Stimulated activated CD4-positive, alpha-beta T cell treated with anti-CD3 and anti-CD28 coated beads, Interleukin-1b, Interleukin-23, amount 100 ng/mL, for 1 hour (primary cell): ENCODE data around the gene HES2.
"Not testable (repeated sequence)": the region's sequence is repeated elsewhere in the genome, so short reads cannot be mapped to it uniquely, and the experiment has no call there.

Experiments used
- DNase-seq, 2 donors: peaks; one replicate each; pipeline ENCODE4 v3.0.0-alpha.2; 2020; ENCODE audit warnings: low read depth in 2 of 2

HES2 gene

GRCh38 chr1:6391951-6392808 is 27.5 kb downstream of the HES2 start:
- no peak for DNase-seq

DNA sequence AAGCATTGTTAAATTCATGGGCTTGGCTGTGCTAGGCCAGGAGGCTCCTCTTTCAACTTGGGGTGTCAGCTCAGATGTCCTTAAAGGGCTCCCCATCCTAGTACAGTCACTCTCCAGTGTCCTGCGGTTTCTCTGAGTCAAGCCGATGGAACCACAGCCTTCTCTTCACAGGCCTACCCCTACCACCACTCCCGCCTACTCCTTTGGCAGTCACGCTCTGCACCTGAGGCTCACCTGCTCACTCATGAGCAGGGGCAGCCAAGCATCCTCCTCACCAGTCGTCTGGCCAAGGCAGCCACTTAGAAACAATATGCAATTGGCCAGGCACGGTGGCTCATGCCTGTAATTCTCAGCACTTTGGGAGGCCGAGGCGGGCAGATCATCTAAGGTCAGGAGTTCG is 29.7 kb downstream of the HES2 start:
- no peak for DNase-seq

GRCh38 chr1:6386371-6386949 is 33.3 kb downstream of the HES2 start:
- no peak for DNase-seq

DNA sequence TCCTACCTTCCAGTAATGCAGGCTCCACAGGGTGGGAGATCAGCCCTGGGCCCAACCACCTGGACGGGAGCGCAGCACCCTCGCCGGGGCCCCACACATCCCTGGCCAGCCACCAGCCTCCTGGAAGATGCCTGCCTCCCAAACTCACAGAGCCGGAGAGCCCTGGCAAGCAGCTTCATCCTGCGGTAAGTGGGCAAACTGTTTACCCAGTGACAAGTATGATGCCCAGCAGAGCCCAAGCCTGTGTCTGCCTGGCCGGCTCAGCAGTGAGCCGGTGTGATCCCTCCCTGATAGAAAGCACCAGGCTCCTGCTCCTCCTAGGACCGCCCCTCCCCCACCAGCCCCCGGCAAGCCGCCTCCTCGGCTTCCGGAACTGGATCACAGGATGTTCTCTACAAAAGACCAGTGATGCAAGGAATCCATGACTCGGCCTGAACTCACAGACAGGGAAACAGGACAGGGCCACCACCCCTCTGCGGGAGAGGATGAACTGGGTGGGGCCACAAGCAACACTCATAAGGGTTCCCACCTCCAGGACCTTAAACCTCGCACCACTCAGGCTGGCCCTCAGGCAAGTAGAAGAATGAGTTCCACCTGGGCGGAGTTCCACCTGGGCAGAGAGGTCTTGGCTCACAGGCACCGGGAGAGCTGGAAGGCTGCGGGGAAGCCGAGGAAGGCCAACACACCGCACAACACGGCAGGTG is 34.1 kb downstream of the HES2 start:
- no peak for DNase-seq

DNA sequence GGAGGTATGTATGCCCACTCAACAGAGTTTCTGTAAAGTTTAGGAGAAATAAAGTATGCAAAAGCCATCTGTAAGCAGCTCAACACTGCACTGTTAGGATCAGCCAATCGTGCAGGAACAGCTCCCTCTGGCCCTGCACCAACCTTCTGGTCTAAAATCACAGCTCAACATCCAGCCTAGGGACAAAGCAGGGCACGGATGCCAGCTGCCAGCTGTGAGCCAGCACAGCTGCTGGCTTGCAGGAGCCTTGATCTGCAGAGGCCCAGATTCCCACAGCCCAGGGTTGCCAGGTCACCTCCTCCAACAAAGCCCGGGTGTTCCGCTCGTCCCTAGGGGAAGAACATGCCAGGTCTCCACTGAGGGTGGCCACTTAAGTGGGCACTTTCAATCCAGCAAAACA is 34.8 kb downstream of the HES2 start:
- DNase-seq: no peak

DNA sequence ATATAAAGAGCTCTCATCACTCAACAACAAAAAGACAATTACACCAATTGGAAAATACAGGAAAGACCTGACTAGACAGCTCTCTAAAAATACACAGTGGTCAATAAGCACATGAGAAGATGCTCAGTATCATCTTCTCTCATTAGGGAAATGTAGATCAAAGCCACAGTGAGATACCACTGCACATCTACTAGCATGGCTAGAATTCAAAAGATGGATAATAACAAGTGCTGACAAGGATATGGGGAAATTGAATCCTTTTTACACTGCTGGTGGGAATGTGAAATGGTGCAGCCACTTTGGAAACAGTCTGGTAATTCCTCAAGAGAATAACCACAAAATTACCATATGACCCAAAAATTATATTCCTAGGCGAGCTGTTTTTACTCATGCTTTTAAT is 35.6 kb downstream of the HES2 start:
- no peak for DNase-seq

- no peak for DNase-seq
Observed at GRCh38 chr1:6380037-6380436, 39.7 kb downstream of the HES2 start.

GRCh38 chr1:6378096-6378746 is 41.5 kb downstream of the HES2 start:
- no peak for DNase-seq

GRCh38 chr1:6373961-6374720 is 45.6 kb downstream of the HES2 start:
- DNase-seq: no peak

DNA sequence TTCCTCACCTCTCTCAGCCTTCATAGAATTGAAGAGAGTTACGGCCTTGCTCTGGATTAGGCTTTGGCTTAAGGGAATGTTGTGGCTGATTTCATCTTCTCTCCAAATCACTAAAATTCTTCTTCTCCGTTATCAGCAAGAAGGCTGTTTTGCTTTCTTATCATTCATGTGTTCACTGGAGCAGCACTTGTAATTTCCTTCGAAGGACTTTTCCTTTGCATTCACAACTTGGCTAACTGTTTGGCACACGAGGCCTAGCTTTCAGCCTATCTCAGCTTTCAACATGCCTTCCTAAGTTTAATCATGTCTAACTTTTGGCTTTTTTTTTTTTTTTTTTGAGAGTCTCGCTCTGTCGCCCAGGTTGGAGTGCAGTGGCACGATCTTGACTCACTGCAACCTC is 47.5 kb downstream of the HES2 start:
- DNase-seq: not testable (repeated sequence)

GRCh38 chr1:6370006-6370405 is 49.7 kb downstream of the HES2 start:
- no peak for DNase-seq

- no peak for DNase-seq
Observed at GRCh38 chr1:6367381-6368012, 52.2 kb downstream of the HES2 start.

- DNase-seq: no peak
Observed at GRCh38 chr1:6365047-6365446, 54.7 kb downstream of the HES2 start.

GRCh38 chr1:6363085-6363884 is 56.4 kb downstream of the HES2 start:
- not testable (repeated sequence) for DNase-seq
